Gastrocnemius medialis (tissue), 4 donors: Measurements from ENCODE around the gene MAP1LC3B2.

Experiments used
- POLR2A ChIP-seq, 2 donors: fragments of 450-650 bp; IDR thresholded peaks; one replicate each; pipeline ENCODE4 v1.6.1; 2017; ENCODE audit warnings: antibody characterized with exemption in 2 of 2, mild to moderate bottlenecking in 2 of 2, moderate library complexity in 2 of 2
- TF ChIP-seq, protein P1 (sequence below), 5 experiments: fragments of 450-650 bp in 3 of 5; fragments of 200-600 bp in 2 of 5; sonication (generic) in 2 of 5; IDR thresholded peaks in 4 of 5; conservative IDR thresholded peaks in 1 of 5; 1 replicate in 4 of 5; 2 replicates in 1 of 5; pipeline ENCODE4 v1.5.1; 2016 to 2019; ENCODE audit warnings: antibody characterized with exemption in 5 of 5, mild to moderate bottlenecking in 3 of 5, moderate library complexity in 3 of 5

DNA sequence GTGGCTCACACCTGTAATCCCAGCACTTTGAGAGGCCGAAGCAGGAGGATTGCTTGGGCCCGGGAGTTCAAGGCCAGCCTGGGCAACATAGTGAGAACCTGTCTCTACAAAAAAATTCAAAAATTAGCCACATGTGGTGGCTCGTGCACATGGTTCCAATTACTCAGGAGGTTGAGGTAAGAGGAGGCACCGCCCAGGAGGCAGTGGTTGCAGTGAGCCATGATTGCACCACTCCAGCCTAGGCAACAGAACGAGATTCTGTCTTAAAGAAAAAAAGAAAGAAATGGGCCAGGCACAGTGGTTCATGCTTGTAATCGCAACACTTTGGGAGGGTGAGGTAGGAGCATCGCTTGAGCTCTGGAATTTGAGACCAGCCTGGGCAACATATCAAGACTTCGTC, 33.5 kb downstream of the MAP1LC3B2 start:
- TF ChIP-seq, protein P1, sequence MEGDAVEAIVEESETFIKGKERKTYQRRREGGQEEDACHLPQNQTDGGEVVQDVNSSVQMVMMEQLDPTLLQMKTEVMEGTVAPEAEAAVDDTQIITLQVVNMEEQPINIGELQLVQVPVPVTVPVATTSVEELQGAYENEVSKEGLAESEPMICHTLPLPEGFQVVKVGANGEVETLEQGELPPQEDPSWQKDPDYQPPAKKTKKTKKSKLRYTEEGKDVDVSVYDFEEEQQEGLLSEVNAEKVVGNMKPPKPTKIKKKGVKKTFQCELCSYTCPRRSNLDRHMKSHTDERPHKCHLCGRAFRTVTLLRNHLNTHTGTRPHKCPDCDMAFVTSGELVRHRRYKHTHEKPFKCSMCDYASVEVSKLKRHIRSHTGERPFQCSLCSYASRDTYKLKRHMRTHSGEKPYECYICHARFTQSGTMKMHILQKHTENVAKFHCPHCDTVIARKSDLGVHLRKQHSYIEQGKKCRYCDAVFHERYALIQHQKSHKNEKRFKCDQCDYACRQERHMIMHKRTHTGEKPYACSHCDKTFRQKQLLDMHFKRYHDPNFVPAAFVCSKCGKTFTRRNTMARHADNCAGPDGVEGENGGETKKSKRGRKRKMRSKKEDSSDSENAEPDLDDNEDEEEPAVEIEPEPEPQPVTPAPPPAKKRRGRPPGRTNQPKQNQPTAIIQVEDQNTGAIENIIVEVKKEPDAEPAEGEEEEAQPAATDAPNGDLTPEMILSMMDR (IDR thresholded peaks at IDR 0.05 in 4 of 5, conservative IDR thresholded peaks at IDR 0.05 in 1 of 5) = no peak
- TF ChIP-seq POLR2A (IDR thresholded peaks at IDR 0.05) = no peak
